NCI-H146 (cell line): Measurements from ENCODE around the gene PCLAF.
"Not testable (repeated sequence)": the region's sequence is repeated elsewhere in the genome, so short reads cannot be mapped to it uniquely, and the experiment has no call there.

ENCODE experiments used
- DNase-seq: peaks from one replicate; lab custom pipeline; 2025; lab: John Stamatoyannopoulos, UW

Gene PCLAF

GRCh38 chr15:64361259-64361658 lies 20.0 kb downstream of the PCLAF start:
- no peak for DNase-seq

- DNase-seq = no peak
Measured at GRCh38 chr15:64356710-64357040, 24.6 kb downstream of the PCLAF start.

- DNase-seq = peak; percentile 96
Measured at GRCh38 chr15:64355944-64356709, 25.1 kb downstream of the PCLAF start, which contains the start of gene CSNK1G1. TSS of gene CSNK1G1 (minus strand) at chr15:64356173. CDS start at chr15:64300499, 55,674 bp downstream.

- DNase-seq = peak; percentile 44
Measured at GRCh38 chr15:64355348-64355943, 25.8 kb downstream of the PCLAF start.

- DNase-seq = no peak
Measured at GRCh38 chr15:64354688-64355344, 26.4 kb downstream of the PCLAF start.

GRCh38 chr15:64351265-64351664 lies 30.0 kb downstream of the PCLAF start:
- no peak for DNase-seq

- DNase-seq = no peak
Measured at GRCh38 chr15:64349375-64349774, 31.9 kb downstream of the PCLAF start.

- no peak for DNase-seq
Measured at GRCh38 chr15:64348455-64348854, 32.8 kb downstream of the PCLAF start.

- DNase-seq = not testable (repeated sequence)
Measured at GRCh38 chr15:64346242-64346641, 35.0 kb downstream of the PCLAF start.

GRCh38 chr15:64344651-64345294 lies 36.5 kb downstream of the PCLAF start:
- peak; percentile 11 for DNase-seq

- no peak for DNase-seq
Measured at GRCh38 chr15:64343841-64344240, 37.4 kb downstream of the PCLAF start.

GRCh38 chr15:64343222-64343621 lies 38.0 kb downstream of the PCLAF start:
- no peak for DNase-seq

GRCh38 chr15:64341961-64342360 lies 39.3 kb downstream of the PCLAF start:
- no peak for DNase-seq

GRCh38 chr15:64340355-64340754 lies 40.9 kb downstream of the PCLAF start:
- no peak for DNase-seq

- DNase-seq = no peak
Measured at GRCh38 chr15:64337761-64338160, 43.5 kb downstream of the PCLAF start.

GRCh38 chr15:64333986-64334929 lies 47.0 kb downstream of the PCLAF start:
- DNase-seq = peak; percentile 68

- DNase-seq = no peak
Measured at GRCh38 chr15:64333516-64333915, 47.7 kb downstream of the PCLAF start.

- not testable (repeated sequence) for DNase-seq
Measured at GRCh38 chr15:64331668-64332067, 49.6 kb downstream of the PCLAF start.

- not testable (repeated sequence) for DNase-seq
Measured at GRCh38 chr15:64326975-64327374, 54.3 kb downstream of the PCLAF start.

GRCh38 chr15:64326458-64326857 lies 54.8 kb downstream of the PCLAF start:
- DNase-seq = peak; percentile 13

GRCh38 chr15:64324165-64324877 lies 56.9 kb downstream of the PCLAF start:
- DNase-seq = no peak
